Liver (tissue), 9 donors: ENCODE data around the gene CX3CR1. TPM values are rescaled to one million over a fixed set of nuclear protein-coding genes. Genes with fewer than 3 reads are reported as not detected.

ENCODE experiments used
- DNase-seq: peaks from one replicate; pipeline ENCODE4 v3.0.0-alpha.2; 2017; ENCODE audit warnings: low spot score
- H3K27ac ChIP-seq, 2 donors: one replicate each; pipeline ENCODE4 v1.7.0; 2013; ENCODE audit warnings: inconsistent platforms in 2 of 2, low read length in 2 of 2, control low read depth in 1 of 2, low read depth in 1 of 2, mild to moderate bottlenecking in 1 of 2
- H3K27me3 ChIP-seq, 4 donors: one replicate each; pipeline versions ENCODE4 v1.6.1 to v1.7.0; 2013; ENCODE audit warnings: low read length in 3 of 4, inconsistent platforms in 1 of 4, mild to moderate bottlenecking in 1 of 4, moderate library complexity in 1 of 4; ENCODE audit not compliant: control insufficient read depth in 4 of 4, insufficient read depth in 4 of 4
- H3K36me3 ChIP-seq, 4 donors: one replicate each; pipeline versions ENCODE4 v1.6.1 to v1.7.0; 2013; ENCODE audit warnings: low read length in 3 of 4, mild to moderate bottlenecking in 3 of 4, low read depth in 1 of 4, moderate library complexity in 1 of 4; ENCODE audit not compliant: control insufficient read depth in 4 of 4, insufficient read depth in 3 of 4
- H3K4me1 ChIP-seq, 4 donors: one replicate each; pipeline versions ENCODE4 v1.6.1 to v1.7.0; 2013; ENCODE audit warnings: low read length in 3 of 4, mild to moderate bottlenecking in 3 of 4, moderate library complexity in 1 of 4; ENCODE audit not compliant: control insufficient read depth in 4 of 4, insufficient read depth in 4 of 4
- H3K4me3 ChIP-seq, 3 donors: one replicate each; pipeline versions ENCODE4 v1.6.1 to v1.7.0; 2013; ENCODE audit warnings: low read length in 3 of 3, control low read depth in 1 of 3, low read depth in 1 of 3, mild to moderate bottlenecking in 1 of 3
- H3K9ac ChIP-seq, 2 donors: one replicate each; pipeline ENCODE4 v1.7.0; 2013; ENCODE audit warnings: low read length in 2 of 2, mild to moderate bottlenecking in 2 of 2, moderate library complexity in 2 of 2, control low read depth in 1 of 2, low read depth in 1 of 2
- H3K9me3 ChIP-seq, 4 donors: one replicate each; pipeline versions ENCODE4 v1.6.1 to v1.7.0; 2013; ENCODE audit warnings: low read length in 3 of 4; ENCODE audit not compliant: control insufficient read depth in 4 of 4
- EGR1 ChIP-seq, 2 donors: IDR thresholded peaks; 2 replicates each; pipeline ENCODE4 v1.6.1; 2016 to 2018; ENCODE audit warnings: antibody characterized with exemption in 2 of 2, low read depth in 2 of 2
- FOXA1 ChIP-seq: IDR thresholded peaks from 2 replicates; pipeline ENCODE4 v1.6.1; 2016; ENCODE audit warnings: antibody characterized with exemption
- FOXA2 ChIP-seq: IDR thresholded peaks from 2 replicates; pipeline ENCODE4 v1.6.1; 2016; ENCODE audit warnings: antibody characterized with exemption
- GABPA ChIP-seq, 2 donors: IDR thresholded peaks in 1 of 2; conservative IDR thresholded peaks in 1 of 2; 2 replicates each; pipeline ENCODE4 v1.6.1; 2016; ENCODE audit warnings: antibody characterized with exemption in 2 of 2, mild to moderate bottlenecking in 1 of 2, moderate library complexity in 1 of 2
- HNF4A ChIP-seq, 2 donors: conservative IDR thresholded peaks; 2 replicates each; pipeline ENCODE4 v1.6.1; 2016; ENCODE audit warnings: antibody characterized with exemption in 2 of 2, mild to moderate bottlenecking in 2 of 2
- HNF4G ChIP-seq: IDR thresholded peaks from 2 replicates; pipeline ENCODE4 v1.6.1; 2016; ENCODE audit warnings: antibody characterized with exemption
- JUND ChIP-seq, 2 donors: IDR thresholded peaks; 2 replicates each; pipeline ENCODE4 v1.6.1; 2016; ENCODE audit warnings: antibody characterized with exemption in 2 of 2
- NR2F2 ChIP-seq: IDR thresholded peaks from 2 replicates; pipeline ENCODE4 v1.6.1; 2016; ENCODE audit warnings: antibody characterized with exemption
- RAD21 ChIP-seq, 2 donors: IDR thresholded peaks; 2 replicates each; pipeline ENCODE4 v1.6.1; 2016; ENCODE audit warnings: antibody characterized with exemption in 2 of 2, mild to moderate bottlenecking in 2 of 2
- RXRA ChIP-seq, 2 donors: IDR thresholded peaks; 2 replicates each; pipeline ENCODE4 v1.6.1; 2017 to 2018; ENCODE audit warnings: antibody characterized with exemption in 2 of 2, mild to moderate bottlenecking in 1 of 2
- SP1 ChIP-seq: IDR thresholded peaks from 2 replicates; pipeline ENCODE4 v1.6.1; 2018; ENCODE audit warnings: antibody characterized with exemption, mild to moderate bottlenecking
- TAF1 ChIP-seq: conservative IDR thresholded peaks from 2 replicates; pipeline ENCODE4 v1.6.1; 2016; ENCODE audit warnings: antibody characterized with exemption, mild to moderate bottlenecking
- YY1 ChIP-seq: IDR thresholded peaks from 2 replicates; pipeline ENCODE4 v1.6.1; 2016; ENCODE audit warnings: antibody characterized with exemption, mild to moderate bottlenecking
- WGBS: extraction: QIAGEN DNeasy Blood & Tissue Kit; methylation state at CpG from one replicate; pipeline ENCODE4 v1.1.7; 2013; 5-methylcytosine and 5-hydroxymethylcytosine counted together
- polyA plus RNA-seq, 2 donors: library from polyadenylated mRNA; stranded (reverse) in 1 of 2; unstranded in 1 of 2; fragments of 200-250 nt in 1 of 2; fragments of >200 nt in 1 of 2; fragmentation: Nextera tagmentation in 1 of 2; extraction: Ambion mirVana in 1 of 2; gene quantifications; one replicate each; pipeline versions ENCODE4 v1.2.1 to v1.2.3, GENCODE V29; 2013 to 2015
- total RNA-seq, 2 donors: library from RNA; depleted of rRNA; stranded (reverse); fragments of >200 nt; gene quantifications; one replicate each; pipeline ENCODE4 v1.2.3, GENCODE V29; 2014
- TF ChIP-seq, protein P1 (sequence below): IDR thresholded peaks from 2 replicates; pipeline ENCODE4 v1.6.1; 2016; ENCODE audit warnings: antibody characterized with exemption, mild to moderate bottlenecking
- TF ChIP-seq, protein P2 (sequence below): IDR thresholded peaks from 2 replicates; pipeline ENCODE4 v1.6.1; 2016; ENCODE audit warnings: antibody characterized with exemption
- TF ChIP-seq, protein P3 (sequence below): IDR thresholded peaks from 2 replicates; pipeline ENCODE4 v1.6.1; 2016; ENCODE audit warnings: antibody characterized with exemption
- TF ChIP-seq, protein P4 (sequence below): IDR thresholded peaks from 2 replicates; pipeline ENCODE4 v1.6.1; 2016; ENCODE audit warnings: antibody characterized with exemption
- TF ChIP-seq, protein P5 (sequence below): fragments of 150-350 bp; IDR thresholded peaks from 2 replicates; pipeline ENCODE4 v1.5.1; 2017; ENCODE audit warnings: improper control_type of control experiment, low read depth, low read length; ENCODE audit not compliant: missing input control
- donor health status: healthy.
- donor health status: healthy.
- donor health status: healthy.
- donor health status: healthy.
- donor health status: healthy.

Gene CX3CR1
- total and polyA plus RNA-seq, 4 donors: 0.33 to 1.9 (median 0.55) TPM

GRCh38 chr3:39220407-39221140 is 59.3 kb downstream of the CX3CR1 start:
- Histone ChIP-seq H3K27ac (no peak overlapping the region), H3K4me3 (no peak overlapping the region), H3K4me1 (no peaks in the 10 kb centered on the region), H3K9ac (no peak overlapping the region), H3K27me3 (no peaks in the 10 kb centered on the region), H3K9me3 (no peaks in the 10 kb centered on the region), H3K36me3 (no peaks in the 10 kb centered on the region)
- DNase-seq: no peak
- TF ChIP-seq RXRA (IDR thresholded peaks at IDR 0.05) (no peak), SP1 (no peak), NR2F2 (no peak), EGR1 (IDR thresholded peaks at IDR 0.05; ENCODE audit: low read depth in 2 of 2) (no peak), TAF1 (no peak), YY1 (no peak), FOXA1 (no peak), GABPA (IDR thresholded peaks at IDR 0.05 in 1 of 2, conservative IDR thresholded peaks at IDR 0.05 in 1 of 2) (no peak), FOXA2 (no peak), JUND (IDR thresholded peaks at IDR 0.05) (no peak), RAD21 (IDR thresholded peaks at IDR 0.05) (no peak)
- TF ChIP-seq, protein P1, sequence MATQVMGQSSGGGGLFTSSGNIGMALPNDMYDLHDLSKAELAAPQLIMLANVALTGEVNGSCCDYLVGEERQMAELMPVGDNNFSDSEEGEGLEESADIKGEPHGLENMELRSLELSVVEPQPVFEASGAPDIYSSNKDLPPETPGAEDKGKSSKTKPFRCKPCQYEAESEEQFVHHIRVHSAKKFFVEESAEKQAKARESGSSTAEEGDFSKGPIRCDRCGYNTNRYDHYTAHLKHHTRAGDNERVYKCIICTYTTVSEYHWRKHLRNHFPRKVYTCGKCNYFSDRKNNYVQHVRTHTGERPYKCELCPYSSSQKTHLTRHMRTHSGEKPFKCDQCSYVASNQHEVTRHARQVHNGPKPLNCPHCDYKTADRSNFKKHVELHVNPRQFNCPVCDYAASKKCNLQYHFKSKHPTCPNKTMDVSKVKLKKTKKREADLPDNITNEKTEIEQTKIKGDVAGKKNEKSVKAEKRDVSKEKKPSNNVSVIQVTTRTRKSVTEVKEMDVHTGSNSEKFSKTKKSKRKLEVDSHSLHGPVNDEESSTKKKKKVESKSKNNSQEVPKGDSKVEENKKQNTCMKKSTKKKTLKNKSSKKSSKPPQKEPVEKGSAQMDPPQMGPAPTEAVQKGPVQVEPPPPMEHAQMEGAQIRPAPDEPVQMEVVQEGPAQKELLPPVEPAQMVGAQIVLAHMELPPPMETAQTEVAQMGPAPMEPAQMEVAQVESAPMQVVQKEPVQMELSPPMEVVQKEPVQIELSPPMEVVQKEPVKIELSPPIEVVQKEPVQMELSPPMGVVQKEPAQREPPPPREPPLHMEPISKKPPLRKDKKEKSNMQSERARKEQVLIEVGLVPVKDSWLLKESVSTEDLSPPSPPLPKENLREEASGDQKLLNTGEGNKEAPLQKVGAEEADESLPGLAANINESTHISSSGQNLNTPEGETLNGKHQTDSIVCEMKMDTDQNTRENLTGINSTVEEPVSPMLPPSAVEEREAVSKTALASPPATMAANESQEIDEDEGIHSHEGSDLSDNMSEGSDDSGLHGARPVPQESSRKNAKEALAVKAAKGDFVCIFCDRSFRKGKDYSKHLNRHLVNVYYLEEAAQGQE: no peak
- TF ChIP-seq, protein P2, sequence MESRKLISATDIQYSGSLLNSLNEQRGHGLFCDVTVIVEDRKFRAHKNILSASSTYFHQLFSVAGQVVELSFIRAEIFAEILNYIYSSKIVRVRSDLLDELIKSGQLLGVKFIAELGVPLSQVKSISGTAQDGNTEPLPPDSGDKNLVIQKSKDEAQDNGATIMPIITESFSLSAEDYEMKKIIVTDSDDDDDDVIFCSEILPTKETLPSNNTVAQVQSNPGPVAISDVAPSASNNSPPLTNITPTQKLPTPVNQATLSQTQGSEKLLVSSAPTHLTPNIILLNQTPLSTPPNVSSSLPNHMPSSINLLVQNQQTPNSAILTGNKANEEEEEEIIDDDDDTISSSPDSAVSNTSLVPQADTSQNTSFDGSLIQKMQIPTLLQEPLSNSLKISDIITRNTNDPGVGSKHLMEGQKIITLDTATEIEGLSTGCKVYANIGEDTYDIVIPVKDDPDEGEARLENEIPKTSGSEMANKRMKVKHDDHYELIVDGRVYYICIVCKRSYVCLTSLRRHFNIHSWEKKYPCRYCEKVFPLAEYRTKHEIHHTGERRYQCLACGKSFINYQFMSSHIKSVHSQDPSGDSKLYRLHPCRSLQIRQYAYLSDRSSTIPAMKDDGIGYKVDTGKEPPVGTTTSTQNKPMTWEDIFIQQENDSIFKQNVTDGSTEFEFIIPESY: no peak
- TF ChIP-seq, protein P3, sequence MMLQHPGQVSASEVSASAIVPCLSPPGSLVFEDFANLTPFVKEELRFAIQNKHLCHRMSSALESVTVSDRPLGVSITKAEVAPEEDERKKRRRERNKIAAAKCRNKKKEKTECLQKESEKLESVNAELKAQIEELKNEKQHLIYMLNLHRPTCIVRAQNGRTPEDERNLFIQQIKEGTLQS: no peak
- WGBS: 66% methylated on average over 6 of the region's 6 CpGs

DNA sequence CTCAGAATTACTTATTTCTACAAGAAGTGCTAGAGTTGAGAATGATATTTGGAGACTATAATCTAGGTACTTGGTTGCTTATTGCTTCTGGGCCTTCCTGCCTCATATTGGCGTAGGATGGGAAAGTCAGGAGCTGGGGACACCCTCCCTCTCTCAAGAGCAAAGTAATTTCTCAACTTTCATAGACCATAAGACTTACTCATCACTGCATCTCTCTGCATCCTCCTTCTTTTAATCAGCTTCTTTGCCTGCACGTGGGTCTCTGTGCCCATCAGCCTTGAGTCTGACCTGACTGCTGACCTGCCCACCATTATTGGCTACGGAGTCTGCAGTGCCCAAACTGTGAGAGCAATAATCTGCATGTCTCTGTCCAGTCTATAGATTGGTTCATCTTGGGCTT is 60.1 kb downstream of the CX3CR1 start:
- no peak for TF ChIP-seq NR2F2
- no peak for TF ChIP-seq SP1
- no peak for TF ChIP-seq FOXA1
- TF ChIP-seq, protein P4, sequence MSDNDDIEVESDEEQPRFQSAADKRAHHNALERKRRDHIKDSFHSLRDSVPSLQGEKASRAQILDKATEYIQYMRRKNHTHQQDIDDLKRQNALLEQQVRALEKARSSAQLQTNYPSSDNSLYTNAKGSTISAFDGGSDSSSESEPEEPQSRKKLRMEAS: no peak
- no peak for TF ChIP-seq JUND (IDR thresholded peaks at IDR 0.05)
- no peak for TF ChIP-seq HNF4G
- TF ChIP-seq HNF4A (conservative IDR thresholded peaks at IDR 0.05): no peak
- no peak for TF ChIP-seq RAD21 (IDR thresholded peaks at IDR 0.05)
- TF ChIP-seq, protein P5, sequence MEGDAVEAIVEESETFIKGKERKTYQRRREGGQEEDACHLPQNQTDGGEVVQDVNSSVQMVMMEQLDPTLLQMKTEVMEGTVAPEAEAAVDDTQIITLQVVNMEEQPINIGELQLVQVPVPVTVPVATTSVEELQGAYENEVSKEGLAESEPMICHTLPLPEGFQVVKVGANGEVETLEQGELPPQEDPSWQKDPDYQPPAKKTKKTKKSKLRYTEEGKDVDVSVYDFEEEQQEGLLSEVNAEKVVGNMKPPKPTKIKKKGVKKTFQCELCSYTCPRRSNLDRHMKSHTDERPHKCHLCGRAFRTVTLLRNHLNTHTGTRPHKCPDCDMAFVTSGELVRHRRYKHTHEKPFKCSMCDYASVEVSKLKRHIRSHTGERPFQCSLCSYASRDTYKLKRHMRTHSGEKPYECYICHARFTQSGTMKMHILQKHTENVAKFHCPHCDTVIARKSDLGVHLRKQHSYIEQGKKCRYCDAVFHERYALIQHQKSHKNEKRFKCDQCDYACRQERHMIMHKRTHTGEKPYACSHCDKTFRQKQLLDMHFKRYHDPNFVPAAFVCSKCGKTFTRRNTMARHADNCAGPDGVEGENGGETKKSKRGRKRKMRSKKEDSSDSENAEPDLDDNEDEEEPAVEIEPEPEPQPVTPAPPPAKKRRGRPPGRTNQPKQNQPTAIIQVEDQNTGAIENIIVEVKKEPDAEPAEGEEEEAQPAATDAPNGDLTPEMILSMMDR: no peak
- no peak for TF ChIP-seq YY1
- no peak for TF ChIP-seq RXRA (IDR thresholded peaks at IDR 0.05)
- no peak for TF ChIP-seq GABPA (IDR thresholded peaks at IDR 0.05 in 1 of 2, conservative IDR thresholded peaks at IDR 0.05 in 1 of 2)
- no peak for TF ChIP-seq FOXA2
- TF ChIP-seq, protein P1: no peak
- no peak for TF ChIP-seq TAF1
- TF ChIP-seq, protein P3: no peak
- TF ChIP-seq EGR1 (IDR thresholded peaks at IDR 0.05; ENCODE audit: low read depth in 2 of 2): no peak
- DNase-seq: no peak
- Histone ChIP-seq H3K27me3 (no peaks in the 10 kb centered on the region), H3K4me1 (no peaks in the 10 kb centered on the region), H3K4me3 (no peak overlapping the region), H3K9me3 (no peaks in the 10 kb centered on the region), H3K27ac (no peak overlapping the region), H3K9ac (no peak overlapping the region), H3K36me3 (no peaks in the 10 kb centered on the region)
- 93% methylated on average over 3 of the region's 3 CpGs for WGBS
